Measurements from ENCODE around the gene NLGN3.

The NLGN3 gene

GRCh38 chrX:71118032-71118984 lies 26.3 kb upstream of the NLGN3 start, which contains the start of gene MED12:
TSS of gene MED12 (plus strand) at chrX:71118596. CDS start at chrX:71118755, 159 bp downstream.
- peak; percentile 65 for DNase-seq (ENCODE audit: low read depth)

- no peak for DNase-seq (ENCODE audit: low read depth)
Observed at GRCh38 chrX:71118985-71119535, 25.6 kb upstream of the NLGN3 start.

GRCh38 chrX:71128166-71128833 lies 16.3 kb upstream of the NLGN3 start:
- DNase-seq (ENCODE audit: low read depth), result no peak

GRCh38 chrX:71128915-71129765 lies 15.5 kb upstream of the NLGN3 start:
- DNase-seq (ENCODE audit: low read depth), result peak; percentile 59

- DNase-seq (ENCODE audit: low read depth), result no peak
Observed at GRCh38 chrX:71131510-71131909, 13.1 kb upstream of the NLGN3 start.

DNA sequence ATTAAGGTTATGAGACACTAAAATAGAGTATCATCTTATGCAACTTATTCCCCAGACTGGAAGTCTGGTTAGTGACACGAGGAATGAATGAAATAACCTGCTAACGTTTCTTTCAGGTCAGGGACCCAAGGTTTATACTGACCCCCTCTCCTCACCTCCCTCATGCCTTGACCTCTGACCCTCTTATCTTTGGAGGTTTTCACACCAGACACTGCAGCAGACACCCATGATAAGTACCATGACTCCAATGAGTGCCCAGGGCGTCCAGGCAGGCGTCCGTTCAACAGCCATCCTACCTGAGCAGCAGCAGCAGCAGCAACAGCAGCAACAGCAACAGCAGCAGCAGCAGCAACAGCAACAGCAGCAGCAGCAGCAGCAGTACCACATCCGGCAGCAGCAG lies 4.2 kb upstream of the NLGN3 start:
- no peak for DNase-seq (ENCODE audit: low read depth)

- no peak for DNase-seq (ENCODE audit: low read depth)
Observed at GRCh38 chrX:71143508-71143907, 1.1 kb upstream of the NLGN3 start.

DNA sequence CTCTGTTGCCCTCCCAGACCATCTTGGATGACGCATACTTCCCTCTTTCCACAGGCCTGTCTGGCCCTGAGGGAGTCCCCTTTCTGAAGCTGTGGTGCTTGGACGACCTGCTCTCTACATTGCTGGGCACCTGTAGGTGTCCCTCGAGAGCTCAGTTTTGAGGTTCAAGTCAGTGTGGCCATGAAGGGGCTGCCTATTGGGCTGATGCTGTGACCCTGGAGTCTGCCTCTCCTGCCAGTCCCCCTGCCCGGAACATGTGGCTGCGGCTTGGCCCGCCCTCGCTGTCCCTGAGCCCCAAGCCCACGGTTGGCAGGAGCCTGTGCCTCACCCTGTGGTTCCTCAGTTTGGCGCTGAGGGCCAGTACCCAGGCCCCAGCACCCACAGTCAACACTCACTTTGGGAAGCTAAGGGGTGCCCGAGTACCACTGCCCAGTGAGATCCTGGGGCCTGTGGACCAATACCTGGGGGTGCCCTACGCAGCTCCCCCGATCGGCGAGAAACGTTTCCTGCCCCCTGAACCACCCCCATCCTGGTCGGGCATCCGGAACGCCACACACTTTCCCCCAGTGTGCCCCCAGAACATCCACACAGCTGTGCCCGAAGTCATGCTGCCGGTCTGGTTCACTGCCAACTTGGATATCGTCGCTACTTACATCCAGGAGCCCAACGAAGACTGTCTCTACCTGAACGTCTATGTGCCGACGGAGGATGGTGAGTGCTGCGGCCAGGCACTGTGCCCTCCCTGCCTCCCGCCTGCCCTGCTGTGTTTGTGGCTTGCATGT lies 3.0 kb downstream of the NLGN3 start:
- DNase-seq (ENCODE audit: low read depth), result no peak

DNA sequence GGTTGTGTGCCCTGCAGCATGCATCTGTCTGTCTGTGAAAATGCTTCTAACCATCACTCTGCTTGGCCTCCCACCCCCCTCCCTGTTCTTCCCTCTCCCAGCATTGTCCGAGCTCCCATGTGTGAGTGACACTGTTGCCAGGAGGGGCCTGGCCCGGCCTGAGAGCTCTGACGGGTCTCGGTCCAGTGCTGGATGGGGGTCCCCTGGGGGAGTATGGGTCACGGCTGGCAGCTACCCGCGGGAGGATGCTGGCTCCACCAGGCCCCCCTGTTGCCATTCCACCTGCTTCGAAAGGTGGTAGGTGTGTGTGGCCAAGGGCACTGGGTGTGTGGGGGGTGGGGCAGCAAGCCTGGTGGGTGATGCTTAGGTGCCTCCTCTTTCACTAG lies 3.6 kb downstream of the NLGN3 start:
- DNase-seq (ENCODE audit: low read depth), result no peak

- no peak for DNase-seq (ENCODE audit: low read depth)
Observed at GRCh38 chrX:71151366-71151765, 6.7 kb downstream of the NLGN3 start.

DNA sequence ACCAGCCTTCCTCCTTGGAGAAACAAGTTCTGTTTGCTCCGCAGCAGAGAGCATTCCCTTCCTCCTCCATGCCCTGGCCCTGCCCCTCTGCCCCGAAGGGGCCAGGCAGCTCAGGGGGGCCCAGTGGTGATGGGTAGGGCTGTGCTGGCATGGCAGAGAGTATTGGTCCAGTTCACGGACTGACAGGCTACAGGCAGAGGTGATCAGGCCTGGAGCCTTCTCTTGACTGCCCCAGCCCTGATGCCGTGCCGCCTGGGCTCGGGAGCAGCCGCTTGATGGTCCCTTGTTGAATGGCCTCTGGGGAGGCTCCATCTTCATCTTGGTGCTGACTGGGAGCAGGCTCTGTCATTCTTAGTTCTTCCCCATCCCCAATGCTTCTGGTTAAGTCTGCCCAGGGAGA lies 9.6 kb downstream of the NLGN3 start:
- no peak for DNase-seq (ENCODE audit: low read depth)

GRCh38 chrX:71154641-71155040 lies 10.0 kb downstream of the NLGN3 start:
- DNase-seq (ENCODE audit: low read depth), result no peak

- no peak for DNase-seq (ENCODE audit: low read depth)
Observed at GRCh38 chrX:71158603-71159002, 14.0 kb downstream of the NLGN3 start.

- no peak for DNase-seq (ENCODE audit: low read depth)
Observed at GRCh38 chrX:71159335-71159734, 14.7 kb downstream of the NLGN3 start.

- no peak for DNase-seq (ENCODE audit: low read depth)
Observed at GRCh38 chrX:71160475-71160874, 15.8 kb downstream of the NLGN3 start.

DNA sequence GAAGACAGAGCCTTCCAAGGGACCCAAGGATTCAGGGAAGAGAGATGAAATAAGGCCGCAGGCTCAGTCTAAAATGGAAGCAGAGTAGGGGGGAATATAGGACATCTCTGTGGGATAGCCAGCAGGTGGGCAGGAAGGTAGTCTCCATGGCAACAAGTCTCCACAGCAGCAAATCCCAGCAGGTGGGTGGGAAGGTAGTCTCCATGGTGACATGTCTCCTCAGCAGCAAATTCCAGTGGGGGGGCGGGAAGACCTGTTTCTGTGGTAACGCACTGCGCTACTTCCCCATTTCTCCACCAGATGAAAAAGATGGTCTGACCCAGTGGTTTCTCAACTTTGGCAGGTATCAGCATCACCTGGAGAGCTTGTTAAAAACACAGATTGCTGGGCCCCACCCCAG lies 18.3 kb downstream of the NLGN3 start:
- DNase-seq (ENCODE audit: low read depth), result no peak

GRCh38 chrX:71164071-71164470 lies 19.4 kb downstream of the NLGN3 start:
- no peak for DNase-seq (ENCODE audit: low read depth)

GRCh38 chrX:71166461-71166860 lies 21.8 kb downstream of the NLGN3 start:
- no peak for DNase-seq (ENCODE audit: low read depth)

DNA sequence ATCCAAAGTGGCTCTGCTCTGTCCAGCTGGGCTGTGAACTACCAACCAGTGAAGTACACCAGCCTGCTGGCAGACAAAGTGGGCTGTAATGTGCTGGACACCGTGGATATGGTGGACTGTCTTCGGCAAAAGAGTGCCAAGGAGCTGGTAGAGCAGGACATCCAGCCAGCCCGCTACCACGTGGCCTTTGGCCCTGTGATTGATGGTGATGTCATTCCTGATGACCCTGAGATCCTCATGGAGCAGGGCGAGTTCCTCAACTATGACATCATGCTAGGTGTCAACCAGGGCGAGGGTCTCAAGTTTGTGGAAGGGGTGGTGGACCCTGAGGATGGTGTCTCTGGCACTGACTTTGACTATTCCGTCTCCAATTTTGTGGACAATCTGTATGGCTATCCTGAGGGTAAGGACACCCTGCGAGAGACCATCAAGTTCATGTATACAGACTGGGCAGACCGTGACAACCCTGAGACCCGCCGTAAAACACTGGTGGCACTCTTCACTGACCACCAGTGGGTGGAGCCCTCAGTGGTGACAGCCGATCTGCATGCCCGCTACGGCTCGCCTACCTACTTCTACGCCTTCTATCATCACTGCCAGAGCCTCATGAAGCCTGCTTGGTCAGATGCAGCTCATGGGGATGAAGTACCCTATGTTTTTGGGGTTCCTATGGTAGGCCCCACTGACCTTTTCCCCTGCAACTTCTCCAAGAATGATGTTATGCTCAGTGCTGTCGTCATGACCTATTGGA lies 22.6 kb downstream of the NLGN3 start:
- no peak for DNase-seq (ENCODE audit: low read depth)

DNA sequence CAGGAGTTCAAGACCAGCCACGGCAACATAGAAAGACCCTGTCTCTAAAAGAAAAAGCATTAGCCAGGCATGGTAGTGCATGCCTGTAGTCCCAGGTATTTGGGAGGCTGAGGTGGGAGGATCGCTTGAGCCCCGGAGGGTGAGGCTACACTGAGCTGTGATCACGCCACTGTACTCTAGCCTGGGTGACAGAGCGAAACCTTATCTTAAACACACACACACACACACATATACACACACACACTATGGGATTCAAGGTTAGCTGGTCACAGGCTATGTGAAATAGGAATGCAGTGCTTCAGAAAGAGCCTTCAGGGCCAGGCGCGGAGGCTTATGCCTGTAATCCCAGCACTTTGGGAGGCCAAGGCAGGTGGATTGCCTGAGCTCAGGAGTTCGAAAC lies 23.5 kb downstream of the NLGN3 start:
- no peak for DNase-seq (ENCODE audit: low read depth)

DNA sequence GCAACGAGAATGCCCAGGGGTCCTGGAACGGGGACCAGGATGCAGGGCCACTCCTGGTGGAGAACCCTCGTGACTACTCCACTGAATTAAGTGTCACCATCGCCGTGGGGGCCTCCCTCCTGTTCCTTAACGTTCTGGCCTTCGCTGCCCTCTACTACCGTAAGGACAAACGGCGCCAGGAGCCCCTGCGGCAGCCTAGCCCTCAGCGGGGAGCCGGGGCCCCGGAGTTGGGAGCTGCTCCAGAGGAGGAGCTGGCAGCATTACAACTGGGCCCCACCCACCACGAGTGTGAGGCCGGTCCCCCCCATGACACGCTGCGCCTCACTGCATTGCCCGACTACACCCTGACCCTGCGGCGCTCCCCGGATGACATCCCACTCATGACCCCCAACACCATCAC lies 24.9 kb downstream of the NLGN3 start:
- no peak for DNase-seq (ENCODE audit: low read depth)

Data from stimulated activated CD8-positive, alpha-beta memory T cell treated with anti-CD3 and anti-CD28 coated beads, Interleukin-12 subunit alpha, Interleukin-12 subunit beta, amount 100 ng/mL, for 4 hours (primary cell).